Kidney glomerular epithelial cell (primary cell): ENCODE data around the gene WDR6.

Experiments
- DNase-seq: peaks from one replicate; lab custom pipeline; 2025; lab: John Stamatoyannopoulos, UW

WDR6 gene

GRCh38 chr3:49013738-49014660, 6.8 kb downstream of the WDR6 start:
- DNase-seq, result peak; percentile 23

- DNase-seq, result no peak
Measured at GRCh38 chr3:49015072-49015471, 7.9 kb downstream of the WDR6 start.

- no peak for DNase-seq
Measured at GRCh38 chr3:49015765-49016164, 8.6 kb downstream of the WDR6 start.

- DNase-seq, result no peak
Measured at GRCh38 chr3:49016414-49017228, 9.4 kb downstream of the WDR6 start.

- DNase-seq, result no peak
Measured at GRCh38 chr3:49017229-49017970, 10.2 kb downstream of the WDR6 start.

GRCh38 chr3:49017971-49018706, 10.9 kb downstream of the WDR6 start, which contains the start of gene DALRD3:
Gene DALRD3, minus strand, starts transcription at chr3:49018580. Its CDS starts 16 bp downstream, at chr3:49018564.
- peak; percentile 70 for DNase-seq

GRCh38 chr3:49018707-49019006, 11.5 kb downstream of the WDR6 start:
- DNase-seq, result no peak

GRCh38 chr3:49019941-49020329, 12.7 kb downstream of the WDR6 start:
- no peak for DNase-seq

- DNase-seq, result no peak
Measured at GRCh38 chr3:49020330-49021212, 13.4 kb downstream of the WDR6 start.

- DNase-seq, result peak; percentile 98
Measured at GRCh38 chr3:49021213-49021812, 14.1 kb downstream of the WDR6 start.

- peak; percentile 82 for DNase-seq
Measured at GRCh38 chr3:49021813-49022687, 14.9 kb downstream of the WDR6 start, which contains the start of gene NDUFAF3. Gene NDUFAF3, plus strand, starts transcription at chr3:49022121. Its CDS starts 24 bp downstream, at chr3:49022145.

GRCh38 chr3:49022688-49023171, 15.5 kb downstream of the WDR6 start:
- no peak for DNase-seq

- DNase-seq, result no peak
Measured at GRCh38 chr3:49023775-49024174, 16.6 kb downstream of the WDR6 start.

GRCh38 chr3:49024449-49024848, 17.3 kb downstream of the WDR6 start:
- DNase-seq, result no peak

GRCh38 chr3:49025005-49025792, 18.0 kb downstream of the WDR6 start:
- no peak for DNase-seq

GRCh38 chr3:49025793-49026520, 18.8 kb downstream of the WDR6 start:
- DNase-seq, result no peak

GRCh38 chr3:49026536-49026935, 19.3 kb downstream of the WDR6 start:
- DNase-seq, result no peak
